Measurements from ENCODE around the gene BAZ2B. TPM values are rescaled to one million over a fixed set of nuclear protein-coding genes. Genes with fewer than 3 reads are reported as not detected.
A peak's percentile ranks its signal among the peaks of the same experiment; 100 is the strongest.
"Not testable (repeated sequence)": the region's sequence is repeated elsewhere in the genome, so short reads cannot be mapped to it uniquely, and the experiment has no call there.

The BAZ2B gene
- total and polyA plus RNA-seq, 8 donors: 60.0 to 142 (median 101) TPM

GRCh38 chr2:159366538-159366937, 249.8 kb downstream of the BAZ2B start:
- intact Hi-C loops (cut with DNase I): no loop called here

GRCh38 chr2:159362816-159363251, 253.5 kb downstream of the BAZ2B start:
- Histone ChIP-seq H3K27ac (peak overlapping the region in 1 of 2 donors; percentile 90), H3K27me3 (no peaks in the 10 kb centered on the region), H3K36me3 (peaks cover 0 to 49% of the 10 kb centered on the region in 2 donors), H3K4me3 (no peak overlapping the region), H3K4me1 (peaks cover 3 to 9% of the 10 kb centered on the region in 2 donors), H3K9me3 (peaks cover 0 to 7% of the 10 kb centered on the region in 2 donors)
- TF ChIP-seq CTCF (IDR thresholded peaks at IDR 0.05): no peak
- intact Hi-C loops (cut with DNase I): no loop called here
- ATAC-seq: peak; percentile 74
- DNase-seq: no peak

More at GRCh38 chr2:159366538-159366937, 249.8 kb downstream of the BAZ2B start:
- Histone ChIP-seq H3K36me3 (peaks cover 0 to 76% of the 10 kb centered on the region in 2 donors), H3K27ac (no peak overlapping the region), H3K4me1 (peaks cover 3 to 4% of the 10 kb centered on the region in 2 donors), H3K4me3 (no peak overlapping the region), H3K9me3 (no peaks in the 10 kb centered on the region), H3K27me3 (no peaks in the 10 kb centered on the region)
- ATAC-seq (no peak), DNase-seq (no peak)
- TF ChIP-seq CTCF (IDR thresholded peaks at IDR 0.05): no peak

- no peaks in the 10 kb centered on the region for H3K27me3 ChIP-seq
- intact Hi-C loops (cut with DNase I): no loop called here
- peaks cover 3 to 9% of the 10 kb centered on the region in 2 donors for H3K4me1 ChIP-seq
- no peak for TF ChIP-seq CTCF (IDR thresholded peaks at IDR 0.05)
- H3K4me3 ChIP-seq: no peak overlapping the region
- peak overlapping the region in 1 of 2 donors; percentile 90 for H3K27ac ChIP-seq
- DNase-seq (no peak), ATAC-seq (no peak)
- H3K9me3 ChIP-seq: peaks cover 0 to 7% of the 10 kb centered on the region in 2 donors
- peaks cover 0 to 43% of the 10 kb centered on the region in 2 donors for H3K36me3 ChIP-seq
Observed at GRCh38 chr2:159362094-159362493, 254.3 kb downstream of the BAZ2B start.

- H3K36me3 ChIP-seq: peaks cover 0 to 41% of the 10 kb centered on the region in 2 donors
- H3K4me1 ChIP-seq; intact Hi-C loops (cut with DNase I); DNase-seq; H3K4me3 ChIP-seq; H3K9me3 ChIP-seq; ATAC-seq; H3K27me3 ChIP-seq: not testable (repeated sequence)
- peak overlapping the region in 1 of 2 donors; percentile 90 for H3K27ac ChIP-seq
Observed at GRCh38 chr2:159361603-159362002, 254.7 kb downstream of the BAZ2B start.

- H3K27ac ChIP-seq: no peak overlapping the region
- no peak overlapping the region for H3K4me3 ChIP-seq
- ATAC-seq (no peak), DNase-seq (no peak)
- H3K4me1 ChIP-seq: peaks cover 0 to 5% of the 10 kb centered on the region in 2 donors
- H3K27me3 ChIP-seq: no peaks in the 10 kb centered on the region
- H3K36me3 ChIP-seq: peaks cover 0 to 29% of the 10 kb centered on the region in 2 donors
- H3K9me3 ChIP-seq: peaks cover 0 to 7% of the 10 kb centered on the region in 2 donors
- no peak for TF ChIP-seq CTCF (IDR thresholded peaks at IDR 0.05)
- intact Hi-C loops (cut with DNase I): no loop called here
Observed at GRCh38 chr2:159356053-159356554, 260.2 kb downstream of the BAZ2B start.

- Histone ChIP-seq H3K27ac (no peak overlapping the region), H3K36me3 (peaks cover 0 to 62% of the 10 kb centered on the region in 2 donors)
- ATAC-seq: no peak
Observed at GRCh38 chr2:159351977-159352376, 264.4 kb downstream of the BAZ2B start.

More at GRCh38 chr2:159351977-159352376, 264.4 kb downstream of the BAZ2B start:
- no peak overlapping the region for H3K4me3 ChIP-seq
- no peaks in the 10 kb centered on the region for H3K9me3 ChIP-seq
- TF ChIP-seq CTCF (IDR thresholded peaks at IDR 0.05): no peak
- H3K27me3 ChIP-seq: no peaks in the 10 kb centered on the region
- H3K4me1 ChIP-seq: no peaks in the 10 kb centered on the region
- DNase-seq: no peak
- intact Hi-C loops (cut with DNase I): no loop called here

All from left lung (tissue), 10 donors.